Karpas-422 (cell line): ENCODE measurements around the gene ZC3H6. TPM values are rescaled to one million over a fixed set of nuclear protein-coding genes. Genes with fewer than 3 reads are reported as not detected.
"Not testable (repeated sequence)": the region's sequence is repeated elsewhere in the genome, so short reads cannot be mapped to it uniquely, and the experiment has no call there.

Experiments
- DNase-seq: peaks from one replicate; pipeline ENCODE4 v3.0.0-alpha.2; 2015
- H2AFZ ChIP-seq: fragments of 200-600 bp; sonication (generic); 2 replicates; pipeline ENCODE4 v1.6.1; 2014; ENCODE audit warnings: antibody characterized with exemption, low read length, mixed read lengths
- H3K27ac ChIP-seq: fragments of 200-600 bp; sonication (generic); 2 replicates; pipeline ENCODE4 v1.5.1; 2014; ENCODE audit warnings: mild to moderate bottlenecking, low read length, moderate library complexity
- H3K27me3 ChIP-seq: fragments of 200-600 bp; sonication (generic); 2 replicates; pipeline ENCODE4 v1.6.1; 2014; ENCODE audit warnings: low read length, mixed read lengths
- H3K36me3 ChIP-seq: fragments of 200-600 bp; sonication (generic); 2 replicates; pipeline ENCODE4 v1.6.1; 2014; ENCODE audit warnings: low read length, mixed read lengths; ENCODE audit not compliant: insufficient read depth
- H3K4me1 ChIP-seq: fragments of 200-600 bp; sonication (generic); 2 replicates; pipeline ENCODE4 v1.6.1; 2014; ENCODE audit warnings: mild to moderate bottlenecking, low read length, mixed read lengths
- H3K4me2 ChIP-seq: fragments of 200-600 bp; sonication (generic); 2 replicates; pipeline ENCODE4 v1.6.1; 2014; ENCODE audit warnings: low read length, low read depth, mild to moderate bottlenecking; ENCODE audit not compliant: poor library complexity, severe bottlenecking
- H3K4me3 ChIP-seq: fragments of 200-600 bp; sonication (generic); 2 replicates; pipeline ENCODE4 v1.5.1; 2014; ENCODE audit warnings: mild to moderate bottlenecking, antibody characterized with exemption, low read length, mixed read lengths
- H3K79me2 ChIP-seq: fragments of 200-600 bp; sonication (generic); 2 replicates; pipeline ENCODE4 v1.6.1; 2014; ENCODE audit warnings: mild to moderate bottlenecking, low read length, mixed read lengths
- H3K9ac ChIP-seq: fragments of 200-600 bp; sonication (generic); 2 replicates; pipeline ENCODE4 v1.6.0; 2014; ENCODE audit warnings: low read length
- H3K9me2 ChIP-seq: fragments of 200-600 bp; sonication (generic), shearing (Covaris generic); replicated peaks from 2 replicates; pipeline ENCODE4 v1.6.0; 2014; ENCODE audit warnings: mild to moderate bottlenecking, low read length, moderate library complexity; ENCODE audit not compliant: insufficient read depth
- H3K9me3 ChIP-seq: fragments of 300-700, 200-600 bp; sonication (generic); 2 replicates; pipeline ENCODE4 v1.6.1; 2014; ENCODE audit warnings: low read length, mixed read lengths
- H4K20me1 ChIP-seq: fragments of 200-600 bp; sonication (generic); 2 replicates; pipeline ENCODE4 v1.6.1; 2014; ENCODE audit warnings: mild to moderate bottlenecking, antibody characterized with exemption, low read length, low read depth; ENCODE audit not compliant: insufficient read depth
- total RNA-seq: library from RNA; depleted of rRNA; stranded (reverse); fragments of >200 nt; shearing (Covaris generic); gene quantifications from 2 replicates; pipeline ENCODE4 v1.2.3, GENCODE V29; 2014; ENCODE audit warnings: low replicate concordance

The ZC3H6 gene
- total RNA-seq, 1 experiment from 2014 or later: 2.9 TPM

- H2AFZ ChIP-seq, H3K9me2 ChIP-seq, H3K9me3 ChIP-seq, H4K20me1 ChIP-seq, H3K27ac ChIP-seq, H3K79me2 ChIP-seq, H3K27me3 ChIP-seq, H3K4me2 ChIP-seq, H3K9ac ChIP-seq, H3K4me1 ChIP-seq, DNase-seq, H3K36me3 ChIP-seq, H3K4me3 ChIP-seq: not testable (repeated sequence)
Measured at GRCh38 chr2:112283535-112283934, 8.1 kb downstream of the ZC3H6 start.

GRCh38 chr2:112290088-112290487, 14.7 kb downstream of the ZC3H6 start:
- Histone ChIP-seq H3K27ac (no peak overlapping the region), H3K79me2 (no peaks in the 10 kb centered on the region), H3K9ac (no peak overlapping the region), H3K9me3 (no peaks in the 10 kb centered on the region), H3K4me2 (no peak overlapping the region), H3K9me2 (no peaks in the 10 kb centered on the region), H3K27me3 (no peaks in the 10 kb centered on the region), H4K20me1 (no peaks in the 10 kb centered on the region), H3K36me3 (no peaks in the 10 kb centered on the region), H3K4me1 (no peaks in the 10 kb centered on the region), H2AFZ (no peak overlapping the region), H3K4me3 (no peak overlapping the region)
- no peak for DNase-seq

- DNase-seq: no peak
- Histone ChIP-seq H3K36me3 (no peaks in the 10 kb centered on the region), H4K20me1 (no peaks in the 10 kb centered on the region), H3K4me1 (no peaks in the 10 kb centered on the region), H3K9me2 (no peaks in the 10 kb centered on the region), H3K27ac (no peak overlapping the region), H3K4me2 (no peak overlapping the region), H3K4me3 (no peak overlapping the region), H3K27me3 (no peaks in the 10 kb centered on the region), H3K79me2 (no peaks in the 10 kb centered on the region), H3K9ac (no peak overlapping the region), H3K9me3 (no peaks in the 10 kb centered on the region), H2AFZ (no peak overlapping the region)
Measured at GRCh38 chr2:112290648-112291047, 15.3 kb downstream of the ZC3H6 start.

- Histone ChIP-seq H3K9me2 (no peaks in the 10 kb centered on the region), H3K27ac (no peak overlapping the region), H3K27me3 (no peaks in the 10 kb centered on the region), H3K79me2 (no peaks in the 10 kb centered on the region), H3K36me3 (no peaks in the 10 kb centered on the region), H3K4me2 (no peak overlapping the region), H2AFZ (no peak overlapping the region), H3K9me3 (no peaks in the 10 kb centered on the region), H4K20me1 (no peaks in the 10 kb centered on the region), H3K4me3 (no peak overlapping the region), H3K9ac (no peak overlapping the region), H3K4me1 (no peaks in the 10 kb centered on the region)
- no peak for DNase-seq
Measured at GRCh38 chr2:112293636-112294401, 18.4 kb downstream of the ZC3H6 start.

- no peak overlapping the region for H2AFZ ChIP-seq
- H3K27ac ChIP-seq: no peak overlapping the region
- no peaks in the 10 kb centered on the region for H3K79me2 ChIP-seq
- no peaks in the 10 kb centered on the region for H3K27me3 ChIP-seq
- no peak for DNase-seq
- H3K4me1 ChIP-seq: no peaks in the 10 kb centered on the region
- no peaks in the 10 kb centered on the region for H4K20me1 ChIP-seq
- H3K9me2 ChIP-seq: no peaks in the 10 kb centered on the region
- no peaks in the 10 kb centered on the region for H3K9me3 ChIP-seq
- H3K4me3 ChIP-seq: no peak overlapping the region
- no peak overlapping the region for H3K9ac ChIP-seq
- H3K36me3 ChIP-seq: no peaks in the 10 kb centered on the region
- no peak overlapping the region for H3K4me2 ChIP-seq
Measured at GRCh38 chr2:112295407-112296078, 20.1 kb downstream of the ZC3H6 start.

GRCh38 chr2:112296407-112296806, 21.0 kb downstream of the ZC3H6 start:
- Histone ChIP-seq H2AFZ (no peak overlapping the region), H3K36me3 (no peaks in the 10 kb centered on the region), H3K4me2 (no peak overlapping the region), H4K20me1 (no peaks in the 10 kb centered on the region), H3K9me3 (no peaks in the 10 kb centered on the region), H3K9ac (no peak overlapping the region), H3K27ac (no peak overlapping the region), H3K9me2 (no peaks in the 10 kb centered on the region), H3K79me2 (no peaks in the 10 kb centered on the region), H3K4me1 (no peaks in the 10 kb centered on the region), H3K4me3 (no peak overlapping the region), H3K27me3 (no peaks in the 10 kb centered on the region)
- no peak for DNase-seq

- Histone ChIP-seq H3K9ac (no peak overlapping the region), H3K9me3 (no peaks in the 10 kb centered on the region), H3K9me2 (no peaks in the 10 kb centered on the region), H3K27me3 (no peaks in the 10 kb centered on the region), H3K4me3 (no peak overlapping the region), H4K20me1 (no peaks in the 10 kb centered on the region), H2AFZ (no peak overlapping the region), H3K4me2 (no peak overlapping the region), H3K27ac (no peak overlapping the region), H3K4me1 (peaks cover 9% of the 10 kb centered on the region), H3K36me3 (no peaks in the 10 kb centered on the region), H3K79me2 (no peaks in the 10 kb centered on the region)
- no peak for DNase-seq
Measured at GRCh38 chr2:112301171-112301584, 25.8 kb downstream of the ZC3H6 start.

GRCh38 chr2:112301973-112302372, 26.6 kb downstream of the ZC3H6 start:
- Histone ChIP-seq H4K20me1 (no peaks in the 10 kb centered on the region), H3K4me3 (no peak overlapping the region), H3K9me3 (no peaks in the 10 kb centered on the region), H3K79me2 (no peaks in the 10 kb centered on the region), H3K27me3 (no peaks in the 10 kb centered on the region), H3K27ac (no peak overlapping the region), H3K9me2 (no peaks in the 10 kb centered on the region), H3K9ac (no peak overlapping the region), H3K4me2 (no peak overlapping the region), H2AFZ (no peak overlapping the region), H3K4me1 (peaks cover 9% of the 10 kb centered on the region), H3K36me3 (no peaks in the 10 kb centered on the region)
- no peak for DNase-seq
